ENCODE results near the gene TWIST2. TPM values are rescaled to one million over a fixed set of nuclear protein-coding genes. Genes with fewer than 3 reads are reported as not detected.

The TWIST2 gene
- total and polyA plus RNA-seq, 9 donors = 14.2 to 104 (median 32.7) TPM

DNA sequence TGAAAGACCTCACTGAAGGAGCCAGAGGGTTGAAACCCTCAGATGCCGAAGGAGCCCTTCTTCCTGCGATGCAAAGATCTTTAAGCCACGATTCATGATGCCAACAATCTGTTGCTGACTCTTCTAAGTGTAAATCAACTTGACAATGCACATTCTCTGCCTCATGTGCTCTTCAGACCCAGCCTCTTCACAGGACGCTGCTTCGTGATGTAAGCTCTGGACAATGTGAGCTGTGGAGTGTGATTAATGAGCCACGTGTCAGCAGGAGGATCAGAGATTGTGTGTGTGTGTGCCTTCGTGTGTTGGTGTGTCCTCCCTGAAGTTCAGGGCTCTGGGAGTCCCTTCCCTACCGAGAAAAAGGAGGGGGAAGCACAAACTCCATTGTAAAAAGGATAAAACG is 26.5 kb upstream of the TWIST2 start:
- peaks cover 0 to 5% of the 10 kb centered on the region in 2 donors for H3K9me3 ChIP-seq
- no peak for DNase-seq
- no peak for TF ChIP-seq POLR2A (IDR thresholded peaks at IDR 0.05)
- TF ChIP-seq EP300 (IDR thresholded peaks at IDR 0.05) = no peak
- TF ChIP-seq CTCF (IDR thresholded peaks at IDR 0.05) = no peak
- H3K27ac ChIP-seq = no peak overlapping the region
- intact Hi-C loops (cut with DNase I) = no loop called here
- no peaks in the 10 kb centered on the region for H3K27me3 ChIP-seq
- WGBS, 3 donors = 5 to 12% (median 9%) methylated on average over 9 of the region's 9 CpGs
- H3K4me1 ChIP-seq (ENCODE audit: insufficient read depth) = peaks cover 1% of the 10 kb centered on the region
- no peak overlapping the region for H3K4me3 ChIP-seq
- no peaks in the 10 kb centered on the region for H3K36me3 ChIP-seq

DNA sequence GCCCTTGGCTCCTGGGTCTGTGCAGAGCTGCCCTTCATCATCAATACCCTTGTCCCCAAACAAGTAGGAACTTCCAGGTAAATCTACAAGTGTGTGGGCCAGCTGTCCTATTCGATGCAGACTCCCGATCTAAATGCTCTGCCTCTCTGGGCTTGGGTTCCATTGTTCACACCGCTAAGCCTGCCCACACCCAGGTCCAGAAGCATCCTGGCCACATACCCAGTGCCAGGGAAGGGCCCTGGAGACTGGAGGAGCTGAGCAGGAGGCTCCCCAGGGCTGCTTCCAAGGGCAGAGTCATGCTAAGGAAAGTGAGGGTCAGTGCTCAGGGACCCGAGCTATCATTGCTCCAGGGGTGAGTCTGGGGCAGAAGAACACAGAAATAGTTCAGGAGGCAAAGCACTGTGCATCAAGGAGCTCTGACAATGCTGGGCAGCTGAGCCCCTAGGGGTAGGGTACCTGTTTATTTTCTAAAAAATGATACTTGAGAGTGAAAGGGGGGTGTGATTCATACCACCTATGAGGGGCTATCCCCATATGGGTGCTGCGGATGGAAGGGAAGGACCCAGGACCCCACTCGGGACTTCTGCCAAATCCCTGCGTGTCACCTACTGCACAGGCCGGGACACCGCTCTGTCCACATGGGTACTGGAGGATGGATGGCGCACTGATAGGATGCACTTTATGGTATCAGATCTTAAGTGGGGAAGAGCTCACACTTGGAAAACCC is 25.8 kb upstream of the TWIST2 start:
- no peak overlapping the region for H3K4me3 ChIP-seq
- peaks cover 1% of the 10 kb centered on the region for H3K4me1 ChIP-seq (ENCODE audit: insufficient read depth)
- intact Hi-C loops (cut with DNase I) = no loop called here
- no peaks in the 10 kb centered on the region for H3K36me3 ChIP-seq
- H3K27me3 ChIP-seq = no peaks in the 10 kb centered on the region
- TF ChIP-seq POLR2A (IDR thresholded peaks at IDR 0.05) (no peak), CTCF (IDR thresholded peaks at IDR 0.05) (no peak), EP300 (IDR thresholded peaks at IDR 0.05) (no peak)
- no peak for DNase-seq
- 77 to 79% (median 78%) methylated on average over 10 of the region's 10 CpGs for WGBS, 3 donors
- no peak overlapping the region for H3K27ac ChIP-seq
- peaks cover 0 to 5% of the 10 kb centered on the region in 2 donors for H3K9me3 ChIP-seq

DNA sequence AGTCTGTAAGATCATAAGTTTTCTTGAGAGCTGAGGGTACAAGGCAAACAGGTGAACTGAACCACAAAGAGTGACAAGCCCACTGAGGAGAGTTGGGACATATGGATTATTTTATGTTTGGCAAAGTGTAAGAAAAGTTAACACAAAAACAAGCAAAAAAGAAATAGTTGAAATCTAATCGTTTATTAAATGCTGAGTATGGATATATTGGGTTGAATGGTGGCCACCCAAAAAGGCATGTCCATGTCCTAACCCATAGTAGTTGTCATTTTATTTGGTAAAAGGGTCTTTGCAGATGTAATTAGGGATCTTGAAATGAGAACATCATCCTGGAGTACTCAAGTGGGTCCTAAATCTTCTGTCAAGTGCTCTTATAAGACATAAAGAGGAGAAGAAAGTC is 24.9 kb upstream of the TWIST2 start:
- DNase-seq = no peak
- peaks cover 1% of the 10 kb centered on the region for H3K4me1 ChIP-seq (ENCODE audit: insufficient read depth)
- no peak overlapping the region for H3K27ac ChIP-seq
- WGBS, 3 donors = 47 to 94% (median 85%) methylated on average over 1 of the region's 1 CpG
- no peaks in the 10 kb centered on the region for H3K27me3 ChIP-seq
- H3K36me3 ChIP-seq = no peaks in the 10 kb centered on the region
- TF ChIP-seq EP300 (IDR thresholded peaks at IDR 0.05) (no peak), POLR2A (IDR thresholded peaks at IDR 0.05) (no peak), CTCF (IDR thresholded peaks at IDR 0.05) (no peak)
- no peak overlapping the region for H3K4me3 ChIP-seq
- intact Hi-C loops (cut with DNase I) = no loop called here
- H3K9me3 ChIP-seq = peaks cover 0 to 5% of the 10 kb centered on the region in 2 donors

GRCh38 chr2:238831177-238831576 is 16.7 kb upstream of the TWIST2 start:
- TF ChIP-seq EP300 (IDR thresholded peaks at IDR 0.05) (no peak), POLR2A (IDR thresholded peaks at IDR 0.05) (no peak), CTCF (IDR thresholded peaks at IDR 0.05) (no peak)
- H3K36me3 ChIP-seq = no peaks in the 10 kb centered on the region
- no peaks in the 10 kb centered on the region for H3K27me3 ChIP-seq
- intact Hi-C loops (cut with DNase I) = no loop called here
- H3K4me1 ChIP-seq (ENCODE audit: insufficient read depth) = no peaks in the 10 kb centered on the region
- H3K27ac ChIP-seq = no peak overlapping the region
- no peak for DNase-seq
- 51 to 58% (median 55%) methylated on average over 2 of the region's 2 CpGs for WGBS, 3 donors
- no peak overlapping the region for H3K4me3 ChIP-seq
- H3K9me3 ChIP-seq = no peaks in the 10 kb centered on the region
